DMS153 (cell line): ENCODE measurements around the gene PHF20.
"Not testable (repeated sequence)": the region's sequence is repeated elsewhere in the genome, so short reads cannot be mapped to it uniquely, and the experiment has no call there.

ENCODE experiments used
- DNase-seq: peaks from one replicate; lab custom pipeline; 2025; lab: John Stamatoyannopoulos, UW

PHF20 gene

DNA sequence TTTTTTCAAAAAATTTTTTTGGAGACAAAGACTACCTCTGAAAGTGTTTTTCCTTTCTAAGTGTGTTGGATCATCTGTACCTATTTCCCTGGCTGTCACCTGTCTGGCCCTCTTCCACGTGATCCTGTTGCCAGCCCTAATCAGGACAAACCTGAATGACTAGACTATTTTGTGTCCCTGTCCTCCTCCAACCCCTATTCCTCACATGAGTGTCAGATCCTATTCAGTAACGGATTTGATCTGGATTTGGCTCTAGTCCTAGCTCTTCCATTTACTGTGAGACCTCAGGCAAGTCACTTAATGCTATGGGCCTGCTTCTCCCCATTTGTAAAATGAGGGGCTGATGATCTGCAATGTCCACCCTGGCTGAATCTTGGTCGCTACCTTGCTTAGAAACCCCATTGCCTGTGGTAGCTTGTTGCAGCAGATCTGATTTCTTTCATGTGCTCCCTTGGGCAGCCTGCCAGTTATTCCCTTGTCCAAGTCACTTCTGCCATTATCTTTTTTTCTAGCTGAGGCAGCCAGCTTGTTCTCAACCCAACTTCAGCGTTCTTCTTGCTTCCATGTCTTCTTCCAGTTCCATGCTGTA lies 4.8 kb downstream of the PHF20 start:
- peak; percentile 61 for DNase-seq

DNA sequence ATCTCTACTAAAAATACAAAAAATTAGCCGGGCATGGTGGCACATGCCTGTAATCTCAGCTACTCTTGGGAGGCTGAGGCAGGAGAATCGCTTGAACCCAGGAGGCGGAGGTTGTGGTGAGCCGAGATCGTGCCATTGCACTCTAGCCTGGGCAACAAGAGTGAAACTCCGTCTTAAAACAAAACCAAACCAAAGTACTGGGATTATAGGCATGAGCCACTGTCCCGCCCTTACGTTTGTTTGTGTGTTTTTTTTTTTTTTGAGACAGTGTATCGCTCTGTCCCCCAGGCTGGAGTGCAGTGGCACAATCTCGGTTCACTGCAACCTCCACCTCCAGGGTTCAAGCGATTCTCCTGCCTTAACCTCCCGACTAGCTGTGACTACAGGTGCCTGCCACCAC lies 12.0 kb downstream of the PHF20 start:
- DNase-seq = not testable (repeated sequence)

DNA sequence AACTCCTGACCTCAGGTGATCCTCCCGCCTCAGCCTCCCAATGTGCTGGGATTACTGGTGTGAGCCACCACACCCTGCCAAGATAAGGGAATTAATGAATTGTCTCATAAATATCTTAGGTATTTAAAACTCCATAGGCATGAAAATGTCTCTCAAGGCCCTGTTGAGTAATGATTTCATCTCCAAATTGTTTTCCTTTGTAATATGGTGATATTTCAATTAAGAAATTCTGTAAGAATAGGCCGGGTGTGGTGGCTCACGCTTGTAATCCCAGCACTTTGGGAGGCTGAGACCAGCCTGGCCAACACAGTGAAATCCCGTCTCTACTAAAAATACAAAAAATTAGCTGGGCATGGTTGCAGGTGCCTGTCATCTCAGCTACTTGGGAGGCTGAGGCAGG lies 13.7 kb downstream of the PHF20 start:
- not testable (repeated sequence) for DNase-seq

DNA sequence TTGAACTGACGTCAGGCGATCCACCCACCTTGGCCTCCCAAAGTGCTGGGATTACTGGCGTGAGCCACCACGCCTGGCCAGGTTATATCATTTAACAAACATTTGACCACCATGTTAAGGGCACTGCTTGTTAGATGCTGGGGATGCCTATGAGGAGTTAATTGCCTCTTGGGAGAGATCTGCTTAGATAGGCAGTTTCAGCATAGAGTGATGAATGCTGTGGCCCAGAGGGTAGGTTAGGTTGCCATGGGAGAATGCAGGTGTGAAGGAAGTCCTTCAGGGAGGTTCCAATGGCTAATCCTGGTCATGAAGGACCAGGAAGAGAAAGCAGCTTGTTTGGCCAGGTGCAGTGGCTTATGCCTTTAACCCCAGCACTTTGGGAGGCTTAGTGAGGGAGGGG lies 17.0 kb downstream of the PHF20 start:
- DNase-seq = peak; percentile 76

DNA sequence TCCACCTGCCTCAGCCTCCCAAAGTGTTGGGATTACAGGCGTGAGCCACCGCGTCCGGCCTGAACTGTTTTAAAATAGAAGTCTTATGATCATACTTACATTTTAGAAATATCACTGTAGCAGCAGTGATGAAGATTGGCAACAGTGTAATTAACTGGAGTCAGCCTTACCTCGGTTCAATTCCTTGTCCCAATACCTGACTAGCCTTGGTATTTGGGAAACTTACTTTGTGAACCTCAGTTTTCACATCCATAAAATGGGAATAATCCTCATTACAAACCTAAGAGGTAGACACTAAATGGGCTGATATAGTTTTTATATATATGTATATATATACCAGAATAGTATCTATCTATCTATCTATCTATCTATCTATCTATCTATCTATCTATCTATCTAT lies 19.3 kb downstream of the PHF20 start:
- DNase-seq = no peak

DNA sequence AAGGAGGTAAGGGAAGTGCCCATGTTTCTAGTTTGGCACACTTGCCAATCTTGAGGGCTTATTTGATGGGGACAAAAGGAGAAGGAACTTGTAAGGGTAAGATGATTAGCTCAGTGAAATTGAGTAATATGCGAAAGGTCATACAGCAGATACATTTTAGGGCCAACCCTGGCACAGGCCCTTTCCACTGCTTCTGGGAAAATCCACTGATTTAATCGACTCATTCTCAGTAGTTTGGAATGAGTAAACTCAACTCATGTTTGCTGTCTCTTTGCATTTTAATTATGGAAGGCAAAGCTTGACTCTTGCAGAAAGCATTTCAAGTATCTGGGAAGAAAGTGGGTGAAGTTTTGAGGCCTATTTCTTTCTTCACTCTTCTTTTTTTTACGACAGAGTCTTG lies 20.0 kb downstream of the PHF20 start:
- DNase-seq = no peak

DNA sequence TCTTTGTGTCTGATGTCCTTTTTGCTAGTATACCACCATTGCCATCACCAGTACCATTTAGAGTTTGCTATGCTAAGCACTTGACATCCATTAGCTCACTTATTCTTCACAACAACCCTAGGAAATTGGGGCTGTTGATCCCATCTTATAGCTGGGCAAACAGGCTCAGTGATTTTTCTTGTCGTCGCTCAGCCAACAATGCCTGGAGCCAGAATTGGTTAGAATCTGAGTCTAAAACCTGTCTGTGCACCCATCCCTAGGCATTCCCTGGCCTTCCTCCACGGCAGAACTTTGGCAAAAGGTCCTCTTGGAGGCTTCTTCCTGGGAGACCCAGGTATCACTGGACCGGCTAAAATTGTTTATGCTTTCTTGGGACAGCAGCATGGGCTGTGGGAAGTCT lies 20.9 kb downstream of the PHF20 start:
- no peak for DNase-seq

DNA sequence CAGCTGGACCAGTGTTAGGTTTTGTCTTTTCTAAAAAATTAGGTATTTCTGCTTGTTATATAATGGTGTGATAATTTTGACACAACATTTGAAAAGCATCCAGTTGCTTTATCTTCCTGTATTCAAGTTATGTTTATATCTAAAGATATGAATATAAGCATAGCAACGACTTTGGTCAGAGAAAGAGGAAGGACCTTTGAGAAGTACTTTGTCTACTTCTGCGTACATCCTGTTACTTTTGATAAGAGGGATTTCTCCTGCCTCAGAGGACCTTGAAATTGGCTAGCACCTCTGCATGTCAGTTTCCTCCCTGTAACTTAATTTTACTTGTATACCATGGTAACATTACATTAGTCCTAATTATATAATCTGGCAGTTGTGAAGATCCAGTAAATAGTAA lies 24.8 kb downstream of the PHF20 start:
- no peak for DNase-seq

DNA sequence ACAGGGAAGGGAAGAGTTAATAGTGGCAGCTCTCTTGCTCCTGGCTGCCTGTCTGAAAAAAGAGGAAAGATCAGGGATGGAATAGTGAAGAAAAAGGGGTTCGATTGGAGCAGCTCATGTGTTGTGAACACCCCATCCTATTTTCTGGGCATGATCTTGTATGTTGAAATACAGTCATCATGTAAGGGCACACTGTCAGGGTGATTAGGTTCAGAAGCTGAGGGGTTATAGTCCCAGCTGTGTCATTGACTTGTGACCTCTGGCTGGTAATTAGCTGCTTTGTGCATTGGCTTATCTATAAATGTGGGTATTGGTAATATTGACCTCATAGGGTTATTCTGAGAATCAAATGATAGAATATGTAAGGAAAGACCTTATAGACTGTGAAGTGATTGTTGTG lies 30.1 kb downstream of the PHF20 start:
- no peak for DNase-seq

DNA sequence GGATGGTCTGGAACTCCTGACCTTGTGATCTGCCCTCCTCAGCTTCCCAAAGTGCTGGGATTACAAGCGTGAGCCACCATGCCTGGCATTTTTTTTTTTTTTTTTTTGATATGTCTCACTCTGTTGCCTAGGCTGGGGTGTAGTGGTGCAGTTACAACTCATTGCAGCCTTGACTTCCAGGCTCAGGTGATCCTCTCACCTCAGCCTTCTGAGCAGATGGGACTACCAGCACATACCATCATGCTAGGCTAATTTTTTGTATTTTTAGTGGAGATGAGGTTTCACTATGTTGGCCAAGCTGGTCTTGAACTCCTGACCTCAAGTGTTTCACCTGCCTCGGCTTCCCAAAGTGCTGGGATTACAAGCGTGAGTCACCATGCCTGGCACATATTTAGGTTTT lies 34.3 kb downstream of the PHF20 start:
- DNase-seq = no peak

DNA sequence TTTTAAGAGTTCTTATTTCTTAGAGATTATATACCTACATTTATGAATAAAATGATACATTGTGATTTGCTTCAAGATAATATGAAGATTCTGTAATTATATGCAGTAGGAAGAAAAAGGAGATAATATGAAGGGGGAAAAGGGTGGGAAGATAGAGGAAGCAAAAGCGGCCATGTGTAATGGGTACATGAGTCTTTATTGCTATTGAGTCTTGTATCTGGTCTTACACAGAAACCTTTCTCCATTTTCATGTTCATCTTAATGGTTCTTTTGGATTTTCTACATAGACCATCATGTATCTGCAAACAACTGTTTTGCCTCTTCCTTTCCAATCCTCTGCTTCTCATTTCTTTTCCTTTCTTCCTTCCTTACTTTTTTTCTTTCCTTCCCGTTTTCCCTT lies 36.1 kb downstream of the PHF20 start:
- no peak for DNase-seq

DNA sequence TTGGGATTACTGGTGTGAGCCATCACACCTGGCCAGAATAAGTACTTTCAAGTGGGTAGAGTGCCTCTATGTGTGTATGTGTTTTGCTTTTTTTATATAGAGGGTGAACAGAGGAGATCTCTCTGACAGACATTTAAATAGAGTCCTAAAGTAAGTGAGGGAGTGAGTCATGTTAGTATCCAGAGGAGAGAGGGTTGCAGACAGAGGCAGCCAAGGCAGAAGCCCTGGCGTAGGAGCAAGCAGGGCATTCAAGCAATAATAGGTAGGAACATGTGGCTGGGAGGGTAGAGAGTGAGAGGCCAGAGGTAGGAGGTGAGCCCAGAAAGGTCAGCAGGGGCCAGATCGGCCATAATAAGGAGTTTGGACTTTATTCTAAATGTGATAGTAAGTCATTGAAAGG lies 48.9 kb downstream of the PHF20 start:
- no peak for DNase-seq

DNA sequence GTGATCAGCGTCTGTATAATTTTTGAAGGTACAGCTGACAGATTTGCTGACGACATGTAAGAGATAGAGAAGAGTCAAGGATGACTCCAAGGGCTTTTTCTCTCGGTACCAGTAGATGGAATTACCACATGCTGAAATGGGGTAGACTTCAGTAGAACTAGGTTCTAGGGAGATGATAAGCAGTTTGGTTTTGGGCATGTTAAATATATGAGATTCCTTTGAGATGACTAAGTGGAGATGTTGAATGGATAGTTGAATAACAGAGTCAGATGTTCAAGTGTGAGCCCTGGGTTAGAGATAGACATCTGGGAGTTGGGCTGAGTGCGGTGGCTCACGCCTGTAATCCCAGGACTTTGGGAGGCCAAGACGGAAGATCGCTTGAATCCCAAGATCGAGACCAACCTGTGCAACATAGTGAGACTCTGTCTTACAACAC lies 50.0 kb downstream of the PHF20 start:
- no peak for DNase-seq

DNA sequence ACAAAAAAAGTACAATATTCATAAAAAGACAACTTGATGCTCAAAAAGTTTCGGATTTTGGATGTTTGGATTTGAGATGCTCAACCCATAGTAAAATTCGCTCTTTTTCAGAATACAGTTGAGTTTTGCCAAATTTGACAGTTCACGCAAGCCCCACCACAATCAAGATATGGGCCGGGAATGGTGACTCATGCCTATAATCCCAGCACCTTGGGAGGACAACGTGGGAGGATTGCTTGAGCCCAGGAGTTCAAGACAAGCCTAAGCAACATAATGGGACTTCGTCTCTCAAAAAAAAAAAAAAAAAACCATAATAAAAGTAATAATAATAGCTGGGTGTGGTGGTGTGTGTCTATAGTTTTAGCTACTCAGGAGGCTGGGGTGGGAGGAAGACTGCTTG lies 51.3 kb downstream of the PHF20 start:
- no peak for DNase-seq

DNA sequence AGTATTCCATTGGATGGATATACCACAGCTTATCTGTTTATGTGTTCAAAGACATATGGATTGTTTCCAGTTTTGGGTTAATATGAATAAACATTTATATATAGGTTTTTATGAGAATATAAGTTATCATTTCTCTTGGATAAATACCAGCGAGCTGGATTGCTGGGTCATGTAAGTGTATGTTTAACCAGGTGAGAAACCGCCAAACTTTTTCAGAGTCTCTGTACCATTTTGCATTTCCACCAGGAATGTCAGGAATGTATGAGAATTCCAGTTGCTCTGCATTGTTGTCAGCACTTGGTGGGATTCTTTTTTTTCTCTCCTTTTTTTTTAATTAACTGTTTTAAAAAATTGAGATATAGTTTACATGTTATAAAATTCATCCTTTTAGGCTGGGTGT lies 52.1 kb downstream of the PHF20 start:
- no peak for DNase-seq

DNA sequence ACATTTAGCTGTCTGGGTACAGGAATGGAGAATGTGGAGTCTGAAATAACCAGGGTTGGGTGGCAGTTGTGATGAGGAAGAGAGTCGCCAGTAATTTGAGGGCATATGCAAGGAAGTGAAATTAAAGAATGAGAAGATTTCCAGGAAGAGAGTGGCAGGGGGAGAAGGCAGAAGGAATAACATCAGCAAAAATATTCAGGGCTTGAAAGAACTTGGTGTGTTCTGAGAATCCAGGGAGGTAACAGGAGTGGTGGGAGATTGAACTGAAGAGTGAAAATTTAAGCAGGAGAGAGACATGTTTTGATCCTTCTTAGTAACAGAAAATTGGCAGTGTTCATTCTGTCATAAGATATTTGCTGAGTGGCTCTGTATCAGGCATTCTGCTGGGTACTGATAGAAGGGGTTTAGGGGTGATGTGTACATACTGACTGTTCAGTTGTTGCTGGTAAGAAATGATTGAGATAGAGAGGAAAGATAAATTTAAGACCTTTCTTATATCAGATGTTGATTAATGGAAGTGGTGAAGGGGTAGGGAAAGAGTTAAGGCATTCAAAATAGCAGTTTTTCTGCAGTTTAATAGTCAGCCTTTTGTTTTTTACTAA lies 54.7 kb downstream of the PHF20 start:
- DNase-seq = no peak

DNA sequence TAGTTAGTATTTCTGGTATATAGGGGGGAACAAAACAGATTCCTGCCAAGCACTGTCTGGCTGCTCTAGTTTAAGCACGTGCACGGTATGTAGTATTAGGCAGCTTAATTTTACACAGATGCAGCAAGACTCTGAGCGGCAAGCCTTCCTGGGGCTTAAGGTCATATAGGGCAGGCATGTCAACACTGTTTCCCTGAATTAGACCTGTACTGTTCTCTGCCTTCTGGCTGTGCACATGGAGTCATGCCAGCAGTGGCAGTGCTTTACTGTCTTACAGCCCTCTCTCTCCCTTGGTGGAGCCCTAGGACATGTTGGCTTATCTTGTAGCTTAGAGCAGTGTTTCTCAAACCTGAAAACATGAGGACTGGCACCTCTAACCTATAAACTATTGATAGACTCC lies 56.6 kb downstream of the PHF20 start:
- no peak for DNase-seq

DNA sequence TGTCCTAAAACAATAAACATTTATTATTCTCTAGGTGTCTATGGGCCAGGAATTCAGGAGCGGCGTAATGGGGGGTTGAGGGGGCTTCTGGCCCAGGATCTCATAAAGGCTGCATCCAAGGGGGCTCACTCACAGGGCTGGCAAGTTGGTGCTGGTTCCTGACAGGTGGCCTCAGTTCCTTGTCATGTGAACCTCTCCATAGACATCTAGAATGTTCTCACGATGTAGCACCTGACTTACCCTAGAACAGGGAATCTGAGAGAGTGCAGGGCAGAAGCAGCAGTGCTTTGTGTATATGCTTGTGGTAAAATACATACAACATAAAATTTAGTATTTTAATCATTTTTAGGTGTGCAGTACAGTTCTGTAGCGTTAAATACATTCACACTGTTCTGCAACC lies 57.1 kb downstream of the PHF20 start:
- DNase-seq = no peak

DNA sequence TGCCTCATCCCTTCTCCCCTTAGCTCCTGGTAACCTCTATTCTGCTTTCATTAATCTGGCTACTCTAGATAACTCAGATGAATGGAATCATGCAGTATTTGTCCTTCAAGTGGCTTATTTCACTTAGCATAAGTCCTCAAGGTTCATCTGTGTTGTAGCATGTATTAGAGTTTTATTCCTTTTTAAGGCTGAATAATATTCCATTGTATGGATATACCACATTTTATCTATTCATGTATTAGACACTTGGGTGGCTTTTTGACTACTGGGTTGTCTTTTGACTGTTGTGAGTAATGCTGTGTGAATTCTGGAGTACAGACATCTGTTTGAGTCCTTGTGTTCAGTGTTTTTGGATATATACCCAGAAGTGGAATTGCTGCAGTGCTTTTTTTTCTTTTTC lies 58.4 kb downstream of the PHF20 start:
- DNase-seq = no peak

DNA sequence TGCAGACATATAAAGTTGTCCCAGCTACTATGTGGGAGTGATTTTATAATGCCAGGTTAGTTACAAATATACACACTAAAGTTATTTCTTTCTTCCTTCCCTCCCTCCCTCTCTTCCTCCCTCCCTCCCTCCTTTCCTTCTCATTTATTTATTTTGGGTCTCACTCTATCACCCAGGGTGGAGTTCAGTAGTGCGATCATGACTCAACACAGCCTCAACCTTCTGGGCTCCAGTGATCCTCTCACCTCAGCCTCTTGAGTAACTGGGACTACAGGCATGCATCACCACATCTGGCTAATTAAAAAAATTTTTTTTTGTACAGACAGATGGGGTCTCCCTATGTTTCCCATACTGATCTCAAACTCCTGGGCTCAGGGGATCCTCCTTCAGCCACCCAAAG lies 59.2 kb downstream of the PHF20 start:
- DNase-seq = no peak

DNA sequence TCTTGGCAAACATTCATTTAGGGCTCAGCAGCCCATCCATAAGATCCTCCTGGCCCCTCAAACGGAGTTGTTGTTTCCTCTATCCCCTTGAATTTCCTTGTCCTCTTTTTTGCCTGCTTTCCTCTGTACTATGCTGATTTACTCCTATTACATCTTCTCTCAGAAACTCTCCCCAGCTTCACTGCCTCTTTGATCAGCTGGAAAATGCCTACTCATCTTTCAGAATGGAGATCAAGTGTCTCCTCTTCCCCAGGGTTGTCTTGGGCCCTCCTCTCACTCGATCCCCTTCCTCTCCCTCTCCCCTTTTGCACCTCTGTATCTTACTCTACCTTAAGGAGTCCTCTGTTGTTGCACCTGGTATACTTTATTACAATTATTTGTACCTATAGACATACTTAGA lies 60.2 kb downstream of the PHF20 start:
- DNase-seq = no peak

DNA sequence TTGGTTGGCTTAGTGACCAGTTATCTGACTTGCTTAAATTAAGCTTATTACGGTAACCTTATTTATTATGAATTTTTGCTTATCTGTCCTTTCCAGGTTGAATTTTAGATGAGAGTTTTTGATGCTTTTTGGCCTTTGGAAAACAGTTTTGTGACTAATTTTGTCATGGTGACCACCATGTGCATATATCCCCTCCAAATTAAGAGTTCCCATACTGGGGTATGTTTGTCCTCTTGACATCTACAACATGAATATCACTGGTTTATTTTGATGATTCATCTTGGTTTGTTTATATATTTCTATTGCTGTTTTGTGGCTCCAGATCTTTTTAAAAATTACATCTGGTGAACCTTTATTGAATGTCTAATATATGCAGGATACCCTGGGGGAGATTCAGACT lies 61.4 kb downstream of the PHF20 start:
- DNase-seq = no peak

DNA sequence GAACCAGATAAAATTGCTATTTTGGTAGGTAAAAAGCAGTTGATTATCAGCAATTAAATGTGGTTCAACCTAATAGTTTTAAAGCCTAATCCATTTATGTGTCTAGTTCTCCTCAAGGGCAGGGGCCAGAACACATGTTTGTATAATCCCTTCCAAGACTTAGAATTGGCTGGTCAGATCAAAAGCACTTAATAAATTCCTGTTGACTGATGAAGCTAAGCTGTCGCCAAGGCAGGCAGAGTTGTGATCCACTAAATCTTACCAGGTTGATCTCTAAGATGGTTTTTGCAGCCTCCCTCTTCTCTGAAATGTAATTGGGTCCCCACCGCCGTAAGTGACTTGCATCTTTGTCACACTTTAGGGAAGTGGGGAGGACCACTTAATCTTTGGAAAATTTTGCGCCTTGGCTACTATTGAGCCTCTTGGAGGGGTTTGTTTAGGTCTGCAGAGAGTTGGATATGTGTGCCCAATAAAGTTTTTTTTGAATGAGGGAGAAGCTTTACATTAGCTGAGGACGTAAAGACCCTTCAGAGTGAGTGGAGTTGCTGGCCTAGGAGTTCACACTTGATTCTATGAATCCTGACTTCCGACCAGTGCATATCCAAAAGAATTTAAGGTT lies 65.9 kb downstream of the PHF20 start:
- no peak for DNase-seq

DNA sequence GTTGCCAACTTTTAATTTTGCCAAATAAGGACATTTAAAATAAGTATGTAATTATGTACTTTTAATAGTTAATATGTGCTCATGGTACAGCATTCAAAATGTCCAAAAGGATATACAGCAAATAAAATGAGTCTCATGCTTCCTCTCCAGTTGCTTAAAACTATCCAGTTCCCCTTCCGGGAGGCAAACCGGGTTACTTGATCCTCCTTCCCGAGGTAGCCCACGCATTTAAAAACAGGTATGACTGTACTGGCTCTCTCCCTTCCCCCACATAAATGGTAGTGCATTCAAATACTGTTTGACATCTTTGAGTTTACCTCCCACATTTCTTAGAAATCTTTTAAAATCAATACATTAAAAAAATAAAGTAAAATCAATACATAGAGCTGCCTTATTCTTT lies 66.4 kb downstream of the PHF20 start:
- DNase-seq = no peak
